AG09309 (cell line): ENCODE data around the gene LIM2.

Source experiments
- DNase-seq: peaks from one replicate; pipeline ENCODE4 v3.0.0-alpha.2; 2010; ENCODE audit warnings: low read depth
- H3K4me3 ChIP-seq: 2 replicates; pipeline ENCODE4 v1.5.1; 2011; ENCODE audit warnings: mild to moderate bottlenecking, low read depth, low read length, moderate library complexity; ENCODE audit not compliant: control insufficient read depth
- TF ChIP-seq, protein P1 (sequence below): IDR thresholded peaks from 2 replicates; pipeline ENCODE4 v1.5.1; 2011; ENCODE audit warnings: mild to moderate bottlenecking, low read depth, low read length, inconsistent platforms; ENCODE audit not compliant: insufficient read depth, control insufficient read depth; ENCODE audit errors: missing control alignments

LIM2 gene

DNA sequence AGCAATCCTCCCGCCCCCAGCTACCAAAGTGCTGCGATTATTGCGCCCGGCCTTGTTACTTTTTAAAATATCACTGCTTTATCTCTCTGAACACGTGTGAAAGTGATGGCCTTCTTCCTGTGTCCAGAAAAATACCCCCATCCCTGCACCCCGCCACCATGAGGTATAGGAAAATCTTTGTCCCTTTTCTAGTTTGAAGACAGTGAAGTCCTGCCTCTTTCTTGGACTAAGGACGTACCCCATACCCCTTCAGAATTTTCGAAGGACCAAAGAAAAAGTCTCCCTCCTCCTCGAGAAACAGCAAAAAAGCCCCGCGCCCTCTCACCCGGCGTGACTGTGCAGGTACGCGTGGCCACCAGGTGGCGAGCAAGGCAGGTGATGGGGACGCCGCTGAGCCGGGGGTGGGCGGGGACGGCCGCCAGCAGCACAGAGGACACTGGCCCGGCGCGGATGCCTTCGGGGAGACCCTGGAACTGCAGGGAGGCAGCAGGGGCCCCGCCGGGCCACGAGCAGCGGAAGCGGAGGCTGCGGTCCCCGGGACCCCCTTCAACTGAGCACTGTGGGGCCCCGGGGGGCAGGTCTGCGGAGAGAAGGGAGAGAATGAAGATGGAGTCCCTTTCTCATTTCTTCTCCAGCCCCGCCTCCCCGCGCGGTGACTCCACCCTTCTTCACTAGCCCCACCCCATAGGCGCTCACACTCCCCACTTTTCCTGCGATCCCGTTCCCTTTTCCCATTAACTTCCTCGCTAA is 49.0 kb downstream of the LIM2 start:
- peak overlapping the region; percentile 63 for H3K4me3 ChIP-seq
- no peak for DNase-seq
- TF ChIP-seq, protein P1, sequence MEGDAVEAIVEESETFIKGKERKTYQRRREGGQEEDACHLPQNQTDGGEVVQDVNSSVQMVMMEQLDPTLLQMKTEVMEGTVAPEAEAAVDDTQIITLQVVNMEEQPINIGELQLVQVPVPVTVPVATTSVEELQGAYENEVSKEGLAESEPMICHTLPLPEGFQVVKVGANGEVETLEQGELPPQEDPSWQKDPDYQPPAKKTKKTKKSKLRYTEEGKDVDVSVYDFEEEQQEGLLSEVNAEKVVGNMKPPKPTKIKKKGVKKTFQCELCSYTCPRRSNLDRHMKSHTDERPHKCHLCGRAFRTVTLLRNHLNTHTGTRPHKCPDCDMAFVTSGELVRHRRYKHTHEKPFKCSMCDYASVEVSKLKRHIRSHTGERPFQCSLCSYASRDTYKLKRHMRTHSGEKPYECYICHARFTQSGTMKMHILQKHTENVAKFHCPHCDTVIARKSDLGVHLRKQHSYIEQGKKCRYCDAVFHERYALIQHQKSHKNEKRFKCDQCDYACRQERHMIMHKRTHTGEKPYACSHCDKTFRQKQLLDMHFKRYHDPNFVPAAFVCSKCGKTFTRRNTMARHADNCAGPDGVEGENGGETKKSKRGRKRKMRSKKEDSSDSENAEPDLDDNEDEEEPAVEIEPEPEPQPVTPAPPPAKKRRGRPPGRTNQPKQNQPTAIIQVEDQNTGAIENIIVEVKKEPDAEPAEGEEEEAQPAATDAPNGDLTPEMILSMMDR: peak; percentile 86

GRCh38 chr19:51337861-51338562 is 49.8 kb downstream of the LIM2 start:
- H3K4me3 ChIP-seq: no peak overlapping the region
- TF ChIP-seq, protein P1: no peak
- no peak for DNase-seq

DNA sequence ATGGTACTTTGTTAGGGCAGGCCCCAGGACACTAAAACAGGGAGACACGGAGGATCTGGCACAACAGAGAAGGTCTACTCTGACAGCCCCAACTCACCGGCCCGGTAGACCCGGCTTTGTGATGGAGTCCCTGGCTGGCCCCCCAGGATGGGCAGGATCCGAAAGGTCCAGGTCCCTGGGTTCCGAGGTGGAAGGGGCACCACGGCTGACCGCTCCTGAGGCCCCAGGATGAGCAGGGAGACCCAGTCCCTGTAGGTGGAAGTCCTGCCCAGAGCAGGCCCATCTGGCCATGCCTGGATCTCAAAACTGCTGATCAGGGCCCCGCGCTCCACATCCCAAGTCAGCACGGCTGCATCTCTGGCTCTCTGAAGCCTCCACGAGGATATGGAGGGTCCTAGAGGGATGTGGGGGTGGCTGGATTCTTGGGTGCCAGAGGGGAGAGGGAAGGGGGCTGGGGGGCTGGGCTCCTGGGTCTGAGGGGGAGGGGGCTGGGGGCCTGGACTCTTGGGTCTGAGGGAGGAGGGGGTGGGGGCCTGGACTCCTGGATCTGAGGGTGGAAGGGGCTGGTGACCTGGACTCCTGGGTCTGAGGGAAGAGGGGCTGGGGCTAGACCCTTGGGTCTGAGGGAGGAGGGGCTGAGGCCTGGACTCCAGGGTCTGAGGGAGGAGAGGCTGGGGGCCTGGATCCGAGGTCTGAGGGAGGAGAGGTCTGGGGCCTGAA is 50.5 kb downstream of the LIM2 start:
- TF ChIP-seq, protein P1: no peak
- no peak for DNase-seq
- H3K4me3 ChIP-seq: no peak overlapping the region

DNA sequence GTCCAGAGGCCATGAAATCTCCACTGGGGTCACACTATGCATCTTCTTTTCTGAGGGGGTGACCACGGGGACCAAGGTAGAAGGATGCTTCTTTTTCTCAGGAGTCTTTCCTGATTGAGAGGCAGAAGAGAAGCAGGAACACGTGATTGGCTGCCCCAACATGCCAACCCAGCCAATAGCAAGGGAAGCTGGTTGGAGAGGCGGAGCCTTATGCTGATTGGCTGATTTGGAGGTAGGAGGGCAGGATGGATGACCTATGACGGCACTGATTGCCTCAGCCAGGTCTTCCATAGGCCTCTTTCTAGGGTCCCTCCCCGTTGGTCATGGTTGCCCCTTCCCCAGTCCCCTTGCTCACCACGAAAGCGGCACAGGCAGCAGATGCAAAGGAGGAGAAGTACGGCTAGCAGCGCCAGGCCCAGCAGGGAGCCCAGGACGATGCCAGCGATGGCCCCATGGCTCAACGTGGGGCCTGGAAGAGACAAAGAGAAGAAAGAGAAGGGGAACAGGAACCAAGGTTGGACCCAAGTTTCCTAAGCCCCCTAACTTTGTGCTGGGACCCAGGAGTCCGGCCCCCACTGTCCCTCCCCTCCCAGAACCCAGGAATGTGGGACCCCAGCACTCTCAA is 53.8 kb downstream of the LIM2 start:
- DNase-seq: no peak
- no peak overlapping the region for H3K4me3 ChIP-seq
- TF ChIP-seq, protein P1: no peak

- no peak for DNase-seq
- TF ChIP-seq, protein P1: no peak
- H3K4me3 ChIP-seq: no peak overlapping the region
Measured at GRCh38 chr19:51331716-51332115, 56.1 kb downstream of the LIM2 start.

- no peak overlapping the region for H3K4me3 ChIP-seq
- DNase-seq: no peak
- TF ChIP-seq, protein P1: no peak
Measured at GRCh38 chr19:51331193-51331592, 56.6 kb downstream of the LIM2 start.
